ENCODE measurements around the gene MGLL. TPM values are rescaled to one million over a fixed set of nuclear protein-coding genes. Genes with fewer than 3 reads are reported as not detected.
A peak's percentile ranks its signal among the peaks of the same experiment; 100 is the strongest.

Gene MGLL
- total RNA-seq, 1 experiment from 2014 or later: 2.1 TPM

DNA sequence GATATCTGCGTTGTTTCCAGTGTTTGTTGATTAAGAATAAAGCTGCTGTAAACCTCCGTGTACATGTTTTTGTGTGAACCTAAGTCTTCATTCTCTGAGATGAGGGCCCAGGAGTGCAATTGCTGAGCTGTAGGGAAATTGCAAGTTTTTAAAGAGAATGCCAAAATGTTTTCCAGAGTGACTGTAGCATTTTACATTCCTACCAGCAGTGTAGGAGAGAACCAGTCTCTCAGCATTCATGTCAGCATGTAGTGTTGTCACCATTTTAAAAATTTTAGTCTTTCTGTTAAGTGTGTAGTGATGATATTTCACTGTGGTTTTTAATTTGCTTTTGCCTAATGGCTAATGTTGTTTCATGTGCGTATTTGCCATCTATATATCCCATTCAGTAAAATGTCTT is 3.4 kb upstream of the MGLL start:
- ATAC-seq (no peak), DNase-seq (ENCODE audit: low read depth, low spot score) (no peak)
- ChIA-PET POLR2A (no interaction called here), CTCF (interaction anchor here (0.6 kb wide), 1 partner anchor 149 kb away, joined by 3 read pairs; no protein-coding TSS in a partner anchor)
- Histone ChIP-seq H3K36me3 (ENCODE audit: control insufficient read depth, insufficient read depth, low read length) (no peaks in the 10 kb centered on the region), H3K27ac (ENCODE audit: low read length) (no peak overlapping the region), H3K4me3 (ENCODE audit: low read depth in 2 of 2, low read length in 2 of 2) (no peak overlapping the region), H3K4me1 (ENCODE audit: control insufficient read depth, insufficient read depth, low read length) (no peaks in the 10 kb centered on the region), H3K9me3 (ENCODE audit: control insufficient read depth, insufficient read depth, low read depth, low read length) (peaks cover 22% of the 10 kb centered on the region; the same call in 1 of the 2 replicates), H3K27me3 (ENCODE audit: control insufficient read depth, insufficient read depth, low read length) (peaks cover 10% of the 10 kb centered on the region)
- no TSS peak for BruUV-seq (replicated peaks)
- TF ChIP-seq REST (IDR thresholded peaks at IDR 0.05; ENCODE audit: insufficient read depth in 1 of 2, low read depth in 2 of 2, low read length in 1 of 2): no peak
- in situ Hi-C loops (cut with HindIII; ENCODE audit: low pct_unique_long_range_greater_than_20kb, low sequenced_read_pairs) (no loop called here), intact Hi-C loops (cut with micrococcal nuclease; ENCODE audit: unreplicated experiment) (loop anchor here (10.0 kb wide), 1 partner anchor 131 kb away; no protein-coding TSS in a partner anchor)

GRCh38 chr3:127824151-127824825 is 2.0 kb upstream of the MGLL start:
- intact Hi-C loops (cut with micrococcal nuclease; ENCODE audit: unreplicated experiment) (loop anchor here (10.0 kb wide), 1 partner anchor 129 kb away; no protein-coding TSS in a partner anchor), in situ Hi-C loops (cut with HindIII; ENCODE audit: low pct_unique_long_range_greater_than_20kb, low sequenced_read_pairs) (no loop called here)
- Histone ChIP-seq H3K9me3 (ENCODE audit: control insufficient read depth, insufficient read depth, low read depth, low read length) (peaks cover 16% of the 10 kb centered on the region; the same call in 1 of the 2 replicates), H3K27ac (ENCODE audit: low read length) (no peak overlapping the region), H3K27me3 (ENCODE audit: control insufficient read depth, insufficient read depth, low read length) (peaks cover 11% of the 10 kb centered on the region), H3K4me3 (ENCODE audit: low read depth in 2 of 2, low read length in 2 of 2) (no peak overlapping the region), H3K4me1 (ENCODE audit: control insufficient read depth, insufficient read depth, low read length) (no peaks in the 10 kb centered on the region), H3K36me3 (ENCODE audit: control insufficient read depth, insufficient read depth, low read length) (no peaks in the 10 kb centered on the region)
- DNase-seq (ENCODE audit: low read depth, low spot score): no peak
- ChIA-PET CTCF (no interaction called here), POLR2A (no interaction called here)
- no TSS peak for BruUV-seq (replicated peaks)
- no peak for ATAC-seq
- TF ChIP-seq REST (IDR thresholded peaks at IDR 0.05; ENCODE audit: insufficient read depth in 1 of 2, low read depth in 2 of 2, low read length in 1 of 2) (no peak), TCF7L2 (IDR thresholded peaks at IDR 0.05; ENCODE audit: low read depth, low read length) (no peak)

- ChIA-PET CTCF (no interaction called here), POLR2A (no interaction called here)
- ATAC-seq: peak; percentile 7
- in situ Hi-C loops (cut with HindIII; ENCODE audit: low pct_unique_long_range_greater_than_20kb, low sequenced_read_pairs): no loop called here
- DNase-seq (ENCODE audit: low read depth, low spot score): no peak
- Histone ChIP-seq H3K4me3 (ENCODE audit: low read depth in 2 of 2, low read length in 2 of 2) (peak overlapping the region in 1 of 2 experiments; percentile 51; a peak in 1 of 4 replicates), H3K36me3 (ENCODE audit: control insufficient read depth, insufficient read depth, low read length) (no peaks in the 10 kb centered on the region), H3K27ac (ENCODE audit: low read length) (no peak overlapping the region), H3K27me3 (ENCODE audit: control insufficient read depth, insufficient read depth, low read length) (peaks cover 11% of the 10 kb centered on the region), H3K4me1 (ENCODE audit: control insufficient read depth, insufficient read depth, low read length) (no peaks in the 10 kb centered on the region), H3K9me3 (ENCODE audit: control insufficient read depth, insufficient read depth, low read depth, low read length) (peaks cover 9% of the 10 kb centered on the region; the same call in 1 of the 2 replicates)
- TF ChIP-seq REST (IDR thresholded peaks at IDR 0.05; ENCODE audit: insufficient read depth in 1 of 2, low read depth in 2 of 2, low read length in 1 of 2) (no peak), POLR2AphosphoS5 (IDR thresholded peaks at IDR 0.05; ENCODE audit: low read depth, low read length) (no peak), TCF7L2 (IDR thresholded peaks at IDR 0.05; ENCODE audit: low read depth, low read length) (no peak), SIN3A (IDR thresholded peaks at IDR 0.05; ENCODE audit: borderline replicate concordance, insufficient read depth, low read depth, low read length) (no peak)
- TF ChIP-seq, protein P1, sequence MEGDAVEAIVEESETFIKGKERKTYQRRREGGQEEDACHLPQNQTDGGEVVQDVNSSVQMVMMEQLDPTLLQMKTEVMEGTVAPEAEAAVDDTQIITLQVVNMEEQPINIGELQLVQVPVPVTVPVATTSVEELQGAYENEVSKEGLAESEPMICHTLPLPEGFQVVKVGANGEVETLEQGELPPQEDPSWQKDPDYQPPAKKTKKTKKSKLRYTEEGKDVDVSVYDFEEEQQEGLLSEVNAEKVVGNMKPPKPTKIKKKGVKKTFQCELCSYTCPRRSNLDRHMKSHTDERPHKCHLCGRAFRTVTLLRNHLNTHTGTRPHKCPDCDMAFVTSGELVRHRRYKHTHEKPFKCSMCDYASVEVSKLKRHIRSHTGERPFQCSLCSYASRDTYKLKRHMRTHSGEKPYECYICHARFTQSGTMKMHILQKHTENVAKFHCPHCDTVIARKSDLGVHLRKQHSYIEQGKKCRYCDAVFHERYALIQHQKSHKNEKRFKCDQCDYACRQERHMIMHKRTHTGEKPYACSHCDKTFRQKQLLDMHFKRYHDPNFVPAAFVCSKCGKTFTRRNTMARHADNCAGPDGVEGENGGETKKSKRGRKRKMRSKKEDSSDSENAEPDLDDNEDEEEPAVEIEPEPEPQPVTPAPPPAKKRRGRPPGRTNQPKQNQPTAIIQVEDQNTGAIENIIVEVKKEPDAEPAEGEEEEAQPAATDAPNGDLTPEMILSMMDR (IDR thresholded peaks at IDR 0.05): no peak
- intact Hi-C loops (cut with micrococcal nuclease; ENCODE audit: unreplicated experiment): loop anchor here (10.0 kb wide), 1 partner anchor 129 kb away; no protein-coding TSS in a partner anchor
- BruUV-seq (replicated peaks): no TSS peak
Measured at GRCh38 chr3:127823426-127823857, 1.1 kb upstream of the MGLL start.
